COLO668 (cell line): ENCODE results near the gene PBX3.

Source experiments
- DNase-seq: peaks from one replicate; lab custom pipeline; 2025; ENCODE audit not compliant: unreplicated experiment; lab: John Stamatoyannopoulos, UW

The PBX3 gene

GRCh38 chr9:125747053-125747764 lies at the start of gene PBX3:
Gene PBX3 (plus strand): TSS chr9:125747373.
- peak; percentile 77 for DNase-seq

GRCh38 chr9:125699870-125700269 lies 47.3 kb upstream of the PBX3 start:
- no peak for DNase-seq

- no peak for DNase-seq
Observed at GRCh38 chr9:125700791-125701190, 46.4 kb upstream of the PBX3 start.

- DNase-seq = no peak
Observed at GRCh38 chr9:125701351-125701750, 45.8 kb upstream of the PBX3 start.

GRCh38 chr9:125703662-125704061 lies 43.5 kb upstream of the PBX3 start:
- DNase-seq = no peak

GRCh38 chr9:125705893-125706292 lies 41.3 kb upstream of the PBX3 start:
- no peak for DNase-seq

- peak; percentile 97 for DNase-seq
Observed at GRCh38 chr9:125706651-125707471, 40.3 kb upstream of the PBX3 start, which contains the start of gene MAPKAP1. Gene MAPKAP1 (minus strand): TSS chr9:125707208. CDS start chr9:125672574, 34,634 bp downstream.

- no peak for DNase-seq
Observed at GRCh38 chr9:125707472-125707804, 39.7 kb upstream of the PBX3 start.

- no peak for DNase-seq
Observed at GRCh38 chr9:125726456-125727132, 20.6 kb upstream of the PBX3 start.

- no peak for DNase-seq
Observed at GRCh38 chr9:125730168-125730567, 17.0 kb upstream of the PBX3 start.

- DNase-seq = no peak
Observed at GRCh38 chr9:125732562-125732961, 14.6 kb upstream of the PBX3 start.

GRCh38 chr9:125739436-125739835 lies 7.7 kb upstream of the PBX3 start:
- no peak for DNase-seq

GRCh38 chr9:125742657-125743056 lies 4.5 kb upstream of the PBX3 start:
- DNase-seq = no peak

GRCh38 chr9:125743682-125744428 lies 3.3 kb upstream of the PBX3 start:
- DNase-seq = no peak

GRCh38 chr9:125744616-125745015 lies 2.6 kb upstream of the PBX3 start:
- DNase-seq = no peak

GRCh38 chr9:125745018-125745417 lies 2.2 kb upstream of the PBX3 start:
- DNase-seq = no peak

- DNase-seq = no peak
Observed at GRCh38 chr9:125745682-125746016, 1.5 kb upstream of the PBX3 start.

GRCh38 chr9:125746017-125746773 lies 978 bp upstream of the PBX3 start:
- peak; percentile 98 for DNase-seq

GRCh38 chr9:125746774-125747052 lies 460 bp upstream of the PBX3 start:
- DNase-seq = no peak

GRCh38 chr9:125747765-125748445 lies 732 bp downstream of the PBX3 start:
- peak; percentile 59 for DNase-seq
